Smooth muscle cell (in vitro differentiated cells): Measurements from ENCODE around the gene GRAMD2B. TPM values are rescaled to one million over a fixed set of nuclear protein-coding genes. Genes with fewer than 3 reads are reported as not detected.

Experiments used
- DNase-seq: peaks from one replicate; lab custom pipeline; 2025; ENCODE audit not compliant: unreplicated experiment; lab: John Stamatoyannopoulos, UW
- H2AFZ ChIP-seq: fragments of 200-600 bp; sonication (generic); 2 replicates; pipeline ENCODE4 v1.6.0; 2016; ENCODE audit warnings: antibody characterized with exemption, low read depth, mild to moderate bottlenecking
- H3F3A ChIP-seq: fragments of 200-600 bp; sonication (generic); 2 replicates; pipeline ENCODE4 v1.6.0; 2017; ENCODE audit warnings: antibody characterized with exemption, low read depth
- H3K27ac ChIP-seq: fragments of 200-600 bp; sonication (generic); 2 replicates; pipeline ENCODE4 v1.5.1; 2016; ENCODE audit warnings: low read depth, mild to moderate bottlenecking
- H3K27me3 ChIP-seq: fragments of 200-600 bp; sonication (generic); 2 replicates; pipeline ENCODE4 v1.6.1; 2016; ENCODE audit warnings: low read depth, mild to moderate bottlenecking
- H3K36me3 ChIP-seq: fragments of 200-600 bp; sonication (generic); 2 replicates; pipeline ENCODE4 v1.5.1; 2016; ENCODE audit warnings: low read depth
- H3K4me1 ChIP-seq: fragments of 200-600 bp; sonication (generic); 2 replicates; pipeline ENCODE4 v1.5.1; 2016; ENCODE audit warnings: low read depth
- H3K4me2 ChIP-seq: fragments of 200-600 bp; sonication (generic); 2 replicates; pipeline ENCODE4 v1.6.0; 2016; ENCODE audit warnings: mild to moderate bottlenecking
- H3K4me3 ChIP-seq: fragments of 200-600 bp; sonication (generic); 2 replicates; pipeline ENCODE4 v1.5.1; 2016; ENCODE audit warnings: mild to moderate bottlenecking
- H3K79me2 ChIP-seq: fragments of 200-600 bp; sonication (generic); 2 replicates; pipeline ENCODE4 v1.6.0; 2016; ENCODE audit warnings: low read depth, mild to moderate bottlenecking
- H3K9ac ChIP-seq: fragments of 200-600 bp; sonication (generic); 2 replicates; pipeline ENCODE4 v1.6.0; 2016; ENCODE audit warnings: low read depth
- H3K9me3 ChIP-seq: fragments of 200-600 bp; sonication (generic); replicated peaks from 2 replicates; pipeline ENCODE4 v1.5.1; 2016; ENCODE audit warnings: low read depth
- H4K20me1 ChIP-seq: fragments of 200-600 bp; sonication (generic); 2 replicates; pipeline ENCODE4 v1.6.0; 2016; ENCODE audit warnings: low read depth
- CTCF ChIP-seq: fragments of 200-600 bp; sonication (generic); IDR thresholded peaks from 2 replicates; pipeline ENCODE4 v1.5.1; 2017; ENCODE audit warnings: borderline replicate concordance, mild to moderate bottlenecking, antibody characterized with exemption; ENCODE audit not compliant: insufficient read depth, poor library complexity, severe bottlenecking
- WGBS: methylation state at CpG from one replicate; pipeline ENCODE4 v1.1.7; 2016; ENCODE audit warnings: low lambda C conversion rate; 5-methylcytosine and 5-hydroxymethylcytosine counted together
- polyA plus RNA-seq: library from polyadenylated mRNA; unstranded; fragments of >200 nt; fragmentation: Nextera tagmentation; extraction: Ambion mirVana; gene quantifications from 2 replicates; pipeline ENCODE4 v1.2.1, GENCODE V29; 2016
- total RNA-seq: library from RNA; depleted of rRNA; stranded (reverse); fragments of >200 nt; gene quantifications from 2 replicates; pipeline ENCODE4 v1.2.3, GENCODE V29; 2014

The GRAMD2B gene
- total and polyA plus RNA-seq, 2 experiments from 2014 or later: 8.7 to 27.3 TPM

- WGBS: 62% methylated on average over 6 of the region's 6 CpGs
- Histone ChIP-seq H3K9me3 (no peaks in the 10 kb centered on the region), H3K4me3 (no peak overlapping the region), H3F3A (no peaks in the 10 kb centered on the region), H3K9ac (no peak overlapping the region), H3K27ac (peak overlapping the region; percentile 26), H3K27me3 (no peaks in the 10 kb centered on the region), H3K36me3 (no peaks in the 10 kb centered on the region), H2AFZ (peak overlapping the region; percentile 81), H3K4me1 (peaks cover 6% of the 10 kb centered on the region), H3K79me2 (no peaks in the 10 kb centered on the region), H3K4me2 (peak overlapping the region; percentile 58), H4K20me1 (no peaks in the 10 kb centered on the region)
- DNase-seq: no peak
- no peak for TF ChIP-seq CTCF
These were observed 96.7 kb downstream of the GRAMD2B start for GRCh38 chr5:126519637-126520592.

GRCh38 chr5:126520593-126520953 lies 97.4 kb downstream of the GRAMD2B start:
- H3K9me3 ChIP-seq: no peaks in the 10 kb centered on the region
- H3K4me1 ChIP-seq: peaks cover 6% of the 10 kb centered on the region
- no peaks in the 10 kb centered on the region for H3K27me3 ChIP-seq
- H3F3A ChIP-seq: no peaks in the 10 kb centered on the region
- H2AFZ ChIP-seq: no peak overlapping the region
- no peaks in the 10 kb centered on the region for H4K20me1 ChIP-seq
- no peak for TF ChIP-seq CTCF
- H3K9ac ChIP-seq: no peak overlapping the region
- H3K36me3 ChIP-seq: no peaks in the 10 kb centered on the region
- H3K4me2 ChIP-seq: peak overlapping the region; percentile 58
- no peak overlapping the region for H3K4me3 ChIP-seq
- H3K27ac ChIP-seq: no peak overlapping the region
- no peak for DNase-seq
- H3K79me2 ChIP-seq: no peaks in the 10 kb centered on the region

GRCh38 chr5:126521130-126521529 lies 97.9 kb downstream of the GRAMD2B start:
- no peaks in the 10 kb centered on the region for H4K20me1 ChIP-seq
- DNase-seq: no peak
- TF ChIP-seq CTCF: no peak
- H3K36me3 ChIP-seq: no peaks in the 10 kb centered on the region
- H3K27me3 ChIP-seq: no peaks in the 10 kb centered on the region
- H3K4me1 ChIP-seq: peaks cover 6% of the 10 kb centered on the region
- no peaks in the 10 kb centered on the region for H3F3A ChIP-seq
- no peaks in the 10 kb centered on the region for H3K9me3 ChIP-seq
- no peaks in the 10 kb centered on the region for H3K79me2 ChIP-seq
- H3K27ac ChIP-seq: no peak overlapping the region
- H3K4me2 ChIP-seq: no peak overlapping the region
- H3K4me3 ChIP-seq: no peak overlapping the region
- H3K9ac ChIP-seq: no peak overlapping the region
- no peak overlapping the region for H2AFZ ChIP-seq
